ENCODE measurements around the gene RAB44. TPM values are rescaled to one million over a fixed set of nuclear protein-coding genes. Genes with fewer than 3 reads are reported as not detected.

The RAB44 gene
- polyA plus RNA-seq, 1 of the 3 experiments (the other 2 are of a cell fraction), result 0.12 TPM

DNA sequence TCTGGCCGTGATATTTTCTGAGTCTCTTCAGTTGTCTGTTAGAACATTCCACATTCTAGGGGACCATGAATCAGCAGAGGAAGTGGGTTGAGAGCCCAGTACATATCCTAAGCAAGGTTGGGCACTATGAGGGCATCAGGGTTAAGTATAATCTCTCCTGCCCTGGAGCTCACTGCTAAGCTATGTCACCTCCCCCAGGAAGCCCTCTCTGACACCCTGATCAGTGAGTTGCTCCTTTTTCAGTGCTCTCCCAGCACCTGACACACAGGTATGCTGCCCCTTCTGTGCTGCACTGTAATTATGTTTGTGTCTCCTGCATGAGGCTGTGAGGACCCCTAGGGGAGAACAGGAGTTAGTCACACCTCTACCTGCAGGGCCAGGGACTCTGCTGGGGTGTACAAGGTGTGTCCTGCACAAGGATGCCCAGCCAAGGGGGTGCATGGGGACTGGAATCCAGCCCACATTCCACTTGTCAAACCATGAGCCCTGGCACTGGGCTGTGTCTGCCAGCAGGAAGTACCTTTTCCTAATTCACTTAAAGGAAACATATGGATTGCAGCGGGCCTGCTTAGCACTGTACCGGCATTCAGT lies 3.9 kb downstream of the RAB44 start:
- H3K9me3 ChIP-seq, result no peaks in the 10 kb centered on the region
- no peaks in the 10 kb centered on the region for H3K36me3 ChIP-seq (replicated peaks in 1 of 2; ENCODE audit: control insufficient read depth in 1 of 2, insufficient read depth in 2 of 2, low read length in 1 of 2)
- CTCF ChIA-PET, result interaction anchor here (1.4 to 1.7 kb wide), 2 partner anchors 18 to 22 kb away, joined by 3 to 5 read pairs; no protein-coding TSS in a partner anchor
- TF ChIP-seq RAD21 (IDR thresholded peaks at IDR 0.05; ENCODE audit: low read length) (peak; percentile 33), NFIC (IDR thresholded peaks at IDR 0.05; ENCODE audit: borderline replicate concordance) (no peak), POLR2AphosphoS5 (IDR thresholded peaks at IDR 0.05; ENCODE audit: low read depth, low read length) (no peak)
- no peak for DNase-seq
- POLR2A ChIA-PET, result no interaction called here
- H3K79me2 ChIP-seq (ENCODE audit: insufficient read depth), result no peaks in the 10 kb centered on the region
- H3K4me1 ChIP-seq (ENCODE audit: control insufficient read depth in 1 of 2, insufficient read depth in 2 of 2, low read depth in 1 of 2, low read length in 1 of 2), result no peaks in the 10 kb centered on the region; a peak in 1 of 4 replicates
- H4K20me1 ChIP-seq (ENCODE audit: insufficient read depth), result no peaks in the 10 kb centered on the region
- no peaks in the 10 kb centered on the region for H3F3A ChIP-seq (replicated peaks; ENCODE audit: insufficient read depth)
- no peak overlapping the region for H3K4me3 ChIP-seq (ENCODE audit: low read depth in 2 of 2, low read length in 1 of 2)
- H2AFZ ChIP-seq (ENCODE audit: low read depth), result no peak overlapping the region
- H3K9ac ChIP-seq, result no peak overlapping the region
- H3K4me2 ChIP-seq, result no peak overlapping the region
- H3K27me3 ChIP-seq (ENCODE audit: insufficient read depth), result no peaks in the 10 kb centered on the region
- 81% methylated on average over 3 of the region's 3 CpGs for WGBS (ENCODE audit: low lambda C conversion rate)
- no peak overlapping the region for H3K27ac ChIP-seq (ENCODE audit: low read depth in 2 of 2, low read length in 1 of 2)
- H3K9me2 ChIP-seq, result no peaks in the 10 kb centered on the region

DNA sequence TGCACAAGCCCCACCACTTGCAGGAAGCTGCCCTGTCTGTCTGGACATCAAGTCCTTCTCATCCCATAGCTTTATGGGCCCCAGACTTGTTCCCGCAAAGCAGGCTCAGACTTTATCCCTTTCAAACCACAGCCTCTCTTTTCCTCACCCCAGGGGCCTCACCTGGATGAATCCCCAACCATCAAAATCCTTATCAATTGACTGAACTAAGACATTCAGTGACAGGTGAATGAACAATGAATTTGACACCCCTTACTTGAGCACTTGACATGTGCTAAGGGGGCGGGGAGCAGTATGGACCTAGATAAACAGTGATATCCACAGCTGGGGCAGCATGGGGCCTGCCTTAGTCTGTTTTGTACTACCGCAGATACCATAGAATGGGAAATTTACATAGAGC lies 5.0 kb downstream of the RAB44 start:
- CTCF ChIA-PET, result interaction anchor here (1.0 to 2.7 kb wide), 3 partner anchors 10 to 88 kb away, joined by 3 to 6 read pairs (median 4); no protein-coding TSS in a partner anchor
- WGBS (ENCODE audit: low lambda C conversion rate), result 85% methylated on average over 3 of the region's 3 CpGs
- POLR2A ChIA-PET, result no interaction called here

DNA sequence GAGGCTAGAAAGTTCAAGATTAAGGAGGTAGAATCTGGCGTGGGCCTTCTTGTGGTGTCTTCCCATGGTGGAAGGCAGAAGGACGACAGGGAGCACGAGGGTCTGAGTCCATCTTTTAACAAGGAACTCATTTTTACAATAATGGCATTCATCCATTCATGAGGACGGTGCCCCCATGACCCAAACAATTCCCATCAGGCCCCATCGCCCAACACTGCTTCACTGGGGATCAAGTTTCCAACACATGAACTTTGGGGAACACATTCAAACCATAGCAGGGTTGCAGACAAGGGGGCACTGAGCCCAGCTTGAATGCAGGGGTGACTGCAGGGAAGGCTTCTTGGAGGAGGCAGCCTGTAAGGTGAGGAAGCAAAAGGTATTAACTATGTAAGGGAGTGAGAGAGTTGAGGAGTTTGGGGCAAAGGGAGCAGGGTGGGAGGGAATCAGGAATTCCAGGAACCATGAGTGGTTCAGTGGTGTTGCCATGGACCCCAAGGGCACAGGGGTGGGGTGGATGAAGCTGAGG lies 5.5 kb downstream of the RAB44 start:
- no peaks in the 10 kb centered on the region for H3K9me2 ChIP-seq
- ChIA-PET CTCF (interaction anchor here (0.6 to 2.7 kb wide), 5 partner anchors 11 to 88 kb away, joined by 3 to 6 read pairs (median 3); no protein-coding TSS in a partner anchor), POLR2A (no interaction called here)
- H3K9ac ChIP-seq, result no peak overlapping the region
- H3K36me3 ChIP-seq (replicated peaks in 1 of 2; ENCODE audit: control insufficient read depth in 1 of 2, insufficient read depth in 2 of 2, low read length in 1 of 2), result no peaks in the 10 kb centered on the region
- H3F3A ChIP-seq (replicated peaks; ENCODE audit: insufficient read depth), result no peaks in the 10 kb centered on the region
- no peaks in the 10 kb centered on the region for H4K20me1 ChIP-seq (ENCODE audit: insufficient read depth)
- no peaks in the 10 kb centered on the region for H3K9me3 ChIP-seq
- 68% methylated on average over 5 of the region's 5 CpGs for WGBS (ENCODE audit: low lambda C conversion rate)
- H3K27ac ChIP-seq (ENCODE audit: low read depth in 2 of 2, low read length in 1 of 2), result no peak overlapping the region
- no peaks in the 10 kb centered on the region for H3K27me3 ChIP-seq (ENCODE audit: insufficient read depth)
- H2AFZ ChIP-seq (ENCODE audit: low read depth), result no peak overlapping the region
- DNase-seq, result no peak
- H3K79me2 ChIP-seq (ENCODE audit: insufficient read depth), result no peaks in the 10 kb centered on the region
- H3K4me2 ChIP-seq, result no peak overlapping the region
- no peaks in the 10 kb centered on the region; a peak in 1 of 4 replicates for H3K4me1 ChIP-seq (ENCODE audit: control insufficient read depth in 1 of 2, insufficient read depth in 2 of 2, low read depth in 1 of 2, low read length in 1 of 2)
- no peak overlapping the region for H3K4me3 ChIP-seq (ENCODE audit: low read depth in 2 of 2, low read length in 1 of 2)
- TF ChIP-seq NFIC (IDR thresholded peaks at IDR 0.05; ENCODE audit: borderline replicate concordance) (no peak), MXI1 (IDR thresholded peaks at IDR 0.05; ENCODE audit: low read depth, low read length) (no peak)
- TF ChIP-seq, protein P1, sequence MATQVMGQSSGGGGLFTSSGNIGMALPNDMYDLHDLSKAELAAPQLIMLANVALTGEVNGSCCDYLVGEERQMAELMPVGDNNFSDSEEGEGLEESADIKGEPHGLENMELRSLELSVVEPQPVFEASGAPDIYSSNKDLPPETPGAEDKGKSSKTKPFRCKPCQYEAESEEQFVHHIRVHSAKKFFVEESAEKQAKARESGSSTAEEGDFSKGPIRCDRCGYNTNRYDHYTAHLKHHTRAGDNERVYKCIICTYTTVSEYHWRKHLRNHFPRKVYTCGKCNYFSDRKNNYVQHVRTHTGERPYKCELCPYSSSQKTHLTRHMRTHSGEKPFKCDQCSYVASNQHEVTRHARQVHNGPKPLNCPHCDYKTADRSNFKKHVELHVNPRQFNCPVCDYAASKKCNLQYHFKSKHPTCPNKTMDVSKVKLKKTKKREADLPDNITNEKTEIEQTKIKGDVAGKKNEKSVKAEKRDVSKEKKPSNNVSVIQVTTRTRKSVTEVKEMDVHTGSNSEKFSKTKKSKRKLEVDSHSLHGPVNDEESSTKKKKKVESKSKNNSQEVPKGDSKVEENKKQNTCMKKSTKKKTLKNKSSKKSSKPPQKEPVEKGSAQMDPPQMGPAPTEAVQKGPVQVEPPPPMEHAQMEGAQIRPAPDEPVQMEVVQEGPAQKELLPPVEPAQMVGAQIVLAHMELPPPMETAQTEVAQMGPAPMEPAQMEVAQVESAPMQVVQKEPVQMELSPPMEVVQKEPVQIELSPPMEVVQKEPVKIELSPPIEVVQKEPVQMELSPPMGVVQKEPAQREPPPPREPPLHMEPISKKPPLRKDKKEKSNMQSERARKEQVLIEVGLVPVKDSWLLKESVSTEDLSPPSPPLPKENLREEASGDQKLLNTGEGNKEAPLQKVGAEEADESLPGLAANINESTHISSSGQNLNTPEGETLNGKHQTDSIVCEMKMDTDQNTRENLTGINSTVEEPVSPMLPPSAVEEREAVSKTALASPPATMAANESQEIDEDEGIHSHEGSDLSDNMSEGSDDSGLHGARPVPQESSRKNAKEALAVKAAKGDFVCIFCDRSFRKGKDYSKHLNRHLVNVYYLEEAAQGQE (IDR thresholded peaks at IDR 0.05; ENCODE audit: low read depth, low read length), result no peak
- TF ChIP-seq, protein P2, sequence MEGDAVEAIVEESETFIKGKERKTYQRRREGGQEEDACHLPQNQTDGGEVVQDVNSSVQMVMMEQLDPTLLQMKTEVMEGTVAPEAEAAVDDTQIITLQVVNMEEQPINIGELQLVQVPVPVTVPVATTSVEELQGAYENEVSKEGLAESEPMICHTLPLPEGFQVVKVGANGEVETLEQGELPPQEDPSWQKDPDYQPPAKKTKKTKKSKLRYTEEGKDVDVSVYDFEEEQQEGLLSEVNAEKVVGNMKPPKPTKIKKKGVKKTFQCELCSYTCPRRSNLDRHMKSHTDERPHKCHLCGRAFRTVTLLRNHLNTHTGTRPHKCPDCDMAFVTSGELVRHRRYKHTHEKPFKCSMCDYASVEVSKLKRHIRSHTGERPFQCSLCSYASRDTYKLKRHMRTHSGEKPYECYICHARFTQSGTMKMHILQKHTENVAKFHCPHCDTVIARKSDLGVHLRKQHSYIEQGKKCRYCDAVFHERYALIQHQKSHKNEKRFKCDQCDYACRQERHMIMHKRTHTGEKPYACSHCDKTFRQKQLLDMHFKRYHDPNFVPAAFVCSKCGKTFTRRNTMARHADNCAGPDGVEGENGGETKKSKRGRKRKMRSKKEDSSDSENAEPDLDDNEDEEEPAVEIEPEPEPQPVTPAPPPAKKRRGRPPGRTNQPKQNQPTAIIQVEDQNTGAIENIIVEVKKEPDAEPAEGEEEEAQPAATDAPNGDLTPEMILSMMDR (IDR thresholded peaks at IDR 0.05), result no peak
- TF ChIP-seq, protein P3, sequence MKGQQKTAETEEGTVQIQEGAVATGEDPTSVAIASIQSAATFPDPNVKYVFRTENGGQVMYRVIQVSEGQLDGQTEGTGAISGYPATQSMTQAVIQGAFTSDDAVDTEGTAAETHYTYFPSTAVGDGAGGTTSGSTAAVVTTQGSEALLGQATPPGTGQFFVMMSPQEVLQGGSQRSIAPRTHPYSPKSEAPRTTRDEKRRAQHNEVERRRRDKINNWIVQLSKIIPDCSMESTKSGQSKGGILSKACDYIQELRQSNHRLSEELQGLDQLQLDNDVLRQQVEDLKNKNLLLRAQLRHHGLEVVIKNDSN (IDR thresholded peaks at IDR 0.05; ENCODE audit: borderline replicate concordance, low read depth), result no peak

More for the DNA sequence above, 5.0 kb downstream of the RAB44 start:
- no peak for TF ChIP-seq EZH2phosphoT487 (IDR thresholded peaks at IDR 0.05; ENCODE audit: borderline replicate concordance, low read depth)
- TF ChIP-seq TEAD4 (IDR thresholded peaks at IDR 0.05; ENCODE audit: borderline replicate concordance, insufficient read depth), result no peak
- no peak for TF ChIP-seq FOXM1 (IDR thresholded peaks at IDR 0.05; ENCODE audit: low read depth)
- TF ChIP-seq SIN3A (IDR thresholded peaks at IDR 0.05; ENCODE audit: borderline replicate concordance, low read depth, low read length), result no peak
- TF ChIP-seq NFIC (IDR thresholded peaks at IDR 0.05; ENCODE audit: borderline replicate concordance), result no peak
- TF ChIP-seq, protein P2 (IDR thresholded peaks at IDR 0.05), result no peak
- H3K9me2 ChIP-seq, result no peaks in the 10 kb centered on the region
- no peaks in the 10 kb centered on the region for H4K20me1 ChIP-seq (ENCODE audit: insufficient read depth)
- H3F3A ChIP-seq (replicated peaks; ENCODE audit: insufficient read depth), result no peaks in the 10 kb centered on the region
- H3K79me2 ChIP-seq (ENCODE audit: insufficient read depth), result no peaks in the 10 kb centered on the region
- H3K4me3 ChIP-seq (ENCODE audit: low read depth in 2 of 2, low read length in 1 of 2), result no peak overlapping the region
- H3K27me3 ChIP-seq (ENCODE audit: insufficient read depth), result no peaks in the 10 kb centered on the region
- no peak overlapping the region for H3K27ac ChIP-seq (ENCODE audit: low read depth in 2 of 2, low read length in 1 of 2)
- H3K4me1 ChIP-seq (ENCODE audit: control insufficient read depth in 1 of 2, insufficient read depth in 2 of 2, low read depth in 1 of 2, low read length in 1 of 2), result no peaks in the 10 kb centered on the region; a peak in 1 of 4 replicates
- H3K9me3 ChIP-seq, result no peaks in the 10 kb centered on the region
- no peak for DNase-seq
- no peaks in the 10 kb centered on the region for H3K36me3 ChIP-seq (replicated peaks in 1 of 2; ENCODE audit: control insufficient read depth in 1 of 2, insufficient read depth in 2 of 2, low read length in 1 of 2)
- no peak overlapping the region for H3K4me2 ChIP-seq
- no peak overlapping the region for H2AFZ ChIP-seq (ENCODE audit: low read depth)
- no peak overlapping the region for H3K9ac ChIP-seq

All from SK-N-SH (cell line).